ENCODE data around the gene NUP210.
"Not testable (repeated sequence)": the region's sequence is repeated elsewhere in the genome, so short reads cannot be mapped to it uniquely, and the experiment has no call there.

NUP210 gene

GRCh38 chr3:13428678-13429077, 8.6 kb upstream of the NUP210 start:
- DNase-seq, result not testable (repeated sequence)

- DNase-seq, result no peak
These were observed 7.8 kb upstream of the NUP210 start for GRCh38 chr3:13427662-13428603.

- DNase-seq, result no peak
These were observed 6.5 kb upstream of the NUP210 start for GRCh38 chr3:13426591-13426990.

- no peak for DNase-seq
These were observed 5.6 kb upstream of the NUP210 start for GRCh38 chr3:13425689-13426088.

- no peak for DNase-seq
These were observed 4.9 kb upstream of the NUP210 start for GRCh38 chr3:13424865-13425617.

- DNase-seq, result no peak
These were observed 4.2 kb upstream of the NUP210 start for GRCh38 chr3:13424141-13424844.

- DNase-seq, result no peak
These were observed 976 bp upstream of the NUP210 start for GRCh38 chr3:13420831-13421765.

- peak in 1 of 2 experiments; percentile 10 for DNase-seq
These were observed 547 bp downstream of the NUP210 start for GRCh38 chr3:13419505-13420044.

GRCh38 chr3:13417166-13417947, 2.8 kb downstream of the NUP210 start:
- DNase-seq, result no peak

- DNase-seq, result no peak
These were observed 3.9 kb downstream of the NUP210 start for GRCh38 chr3:13415997-13416793.

GRCh38 chr3:13415236-13415986, 4.7 kb downstream of the NUP210 start:
- DNase-seq, result no peak

GRCh38 chr3:13414040-13414729, 5.9 kb downstream of the NUP210 start:
- DNase-seq, result no peak

- DNase-seq, result no peak
These were observed 8.8 kb downstream of the NUP210 start for GRCh38 chr3:13411186-13411860.

GRCh38 chr3:13408890-13409289, 11.2 kb downstream of the NUP210 start:
- DNase-seq, result no peak

- DNase-seq, result no peak
These were observed 12.2 kb downstream of the NUP210 start for GRCh38 chr3:13407926-13408325.

GRCh38 chr3:13407475-13407874, 12.6 kb downstream of the NUP210 start:
- DNase-seq, result no peak

GRCh38 chr3:13406190-13406589, 13.9 kb downstream of the NUP210 start:
- DNase-seq, result no peak

GRCh38 chr3:13405614-13406013, 14.5 kb downstream of the NUP210 start:
- DNase-seq, result no peak

All from NCI-H1930 (cell line).